Right cardiac atrium (tissue), 5 donors: Measurements from ENCODE around the gene SIX3. TPM values are rescaled to one million over a fixed set of nuclear protein-coding genes. Genes with fewer than 3 reads are reported as not detected.

Experiments used
- ATAC-seq, 2 donors: fragments of 200-7000 bp; cut with Tn5 transposase; one replicate each; pipeline versions ENCODE4 v1.8.0 to v1.9.1; 2020; ENCODE audit warnings: moderate library complexity in 2 of 2, mild to moderate bottlenecking in 1 of 2
- DNase-seq, 3 donors: peaks; one replicate each; pipeline ENCODE4 v3.0.0-alpha.2; 2020
- H3K27ac ChIP-seq: one replicate; pipeline ENCODE4 v1.5.1; 2013; ENCODE audit warnings: mild to moderate bottlenecking, low read length, control low read depth, moderate library complexity
- H3K27me3 ChIP-seq: one replicate; pipeline ENCODE4 v1.6.1; 2013; ENCODE audit not compliant: control insufficient read depth, insufficient read depth
- H3K4me1 ChIP-seq: one replicate; pipeline ENCODE4 v1.6.1; 2013; ENCODE audit warnings: low read length; ENCODE audit not compliant: control insufficient read depth, insufficient read depth
- H3K4me3 ChIP-seq: one replicate; pipeline ENCODE4 v1.5.1; 2013; ENCODE audit warnings: low read length, control low read depth
- H3K9me3 ChIP-seq: one replicate; pipeline ENCODE4 v1.6.1; 2013; ENCODE audit warnings: low read length; ENCODE audit not compliant: control insufficient read depth
- WGBS: extraction: QIAGEN DNeasy Blood & Tissue Kit; methylation state at CpG from one replicate; pipeline ENCODE4 v1.1.7; 2013; 5-methylcytosine and 5-hydroxymethylcytosine counted together
- intact Hi-C, 4 donors: fragments of 100-400 bp; cut with DNase I; formaldehyde crosslinking; loops; one replicate each; pipeline versions ENCODE4 v1.11.0 to v1.14.0; 2022 to 2023
- long read RNA-seq, 4 donors: library from polyadenylated mRNA; unstranded; transcript quantifications; one replicate each; pipeline ENCODE4 v2.0.0, GENCODE V29; 2020 to 2021
- polyA plus RNA-seq: library from polyadenylated mRNA; stranded (reverse); fragments of 200-250 nt; gene quantifications from one replicate; pipeline ENCODE4 v1.2.3, GENCODE V29; 2013
- total RNA-seq, 4 donors: library from RNA; stranded (reverse); fragmentation: NEBNext Ultra II Directional; extraction: Animal tissue kit (Norgen Biotek cat#: 25700); gene quantifications; one replicate each; pipeline ENCODE4 v1.2.1, GENCODE V29; 2021
- donor health status: healthy with polysubstance abuse.
- donor health status: DM: no; HTN: yes; CAD: no.
- donor health status: DM: no; HTN: no; CAD: no.
- donor health status: DM: no; HTN: yes; CAD: no; lungs with severe emphysema.
- donor health status: DM: yes; HTN: yes; CAD: no.

Gene SIX3
- total RNA-seq = not detected
- not detected for polyA plus RNA-seq
- long read RNA-seq, donor 1 = 0 reads
- long read RNA-seq, donor 2 = 0 reads
- long read RNA-seq, donor 3 = 0 reads
- long read RNA-seq, donor 4 = 0 reads

DNA sequence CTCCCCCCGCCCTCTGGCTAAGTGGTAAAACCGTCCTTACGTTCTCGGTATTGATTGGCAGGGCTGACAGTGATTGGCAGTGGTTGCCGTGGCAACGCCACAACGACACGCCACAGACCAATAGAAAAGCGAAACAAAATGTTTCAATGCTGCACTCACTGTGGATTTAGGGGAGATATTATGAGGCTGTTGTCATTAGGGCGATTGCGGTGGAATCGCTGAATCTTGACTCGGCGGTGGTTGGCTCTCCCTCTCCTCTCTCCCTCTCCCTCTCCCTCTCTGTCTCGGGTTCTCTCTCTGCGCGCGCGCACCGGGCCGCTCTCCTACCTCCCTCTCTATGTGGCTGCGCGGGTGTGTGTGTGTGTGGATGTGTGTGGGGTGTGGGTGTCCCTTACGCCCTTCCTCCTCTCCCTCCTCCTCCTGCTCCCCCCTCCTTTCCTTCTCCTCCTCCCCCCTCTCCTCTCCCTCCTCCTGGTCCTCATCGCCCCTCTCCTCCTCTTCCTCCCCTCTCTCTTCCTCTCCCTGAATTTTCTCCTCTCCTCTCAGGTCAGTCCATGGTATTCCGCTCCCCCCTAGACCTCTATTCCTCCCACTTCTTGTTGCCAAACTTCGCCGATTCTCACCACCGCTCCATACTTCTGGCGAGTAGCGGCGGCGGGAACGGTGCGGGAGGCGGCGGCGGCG is at the start of gene SIX3:
Gene SIX3, plus strand, starts transcription at position 152 of the 684 bp plus-strand sequence. Its CDS starts 403 bp downstream, at position 555.
- intact Hi-C loops = no loop called here
- H3K9me3 ChIP-seq = no peaks in the 10 kb centered on the region
- WGBS = 1% methylated on average over 39 of the region's 39 CpGs
- H3K27ac ChIP-seq = no peak within 1 kb of the TSS
- DNase-seq (peak in 1 of 3 donors; percentile 37), ATAC-seq (peak in 1 of 2 donors; percentile 46)
- H3K4me1 ChIP-seq = no peaks in the 10 kb centered on the region
- peak within 1 kb of the TSS; percentile 50 for H3K4me3 ChIP-seq
- no peaks in the 10 kb centered on the region for H3K27me3 ChIP-seq

DNA sequence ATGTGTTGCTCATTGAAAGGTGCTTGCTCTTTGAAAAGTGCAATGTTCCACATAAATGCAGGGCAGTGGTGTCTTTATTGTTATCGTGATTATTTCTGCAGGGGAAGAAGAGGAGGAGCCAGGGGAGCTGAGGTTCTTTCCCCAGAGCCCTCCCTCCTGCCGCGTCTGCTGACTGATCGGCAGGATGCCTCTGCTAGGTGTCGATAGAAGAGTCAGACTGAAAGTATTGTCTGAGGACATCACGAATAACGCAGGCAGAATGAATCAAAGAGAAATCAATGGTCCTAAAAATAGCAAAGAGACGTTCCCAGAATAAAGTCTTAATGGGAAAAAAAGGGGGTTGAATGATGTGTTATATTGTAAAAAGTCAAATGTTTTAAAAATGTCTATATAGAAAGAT is 47.4 kb upstream of the SIX3 start:
- H3K9me3 ChIP-seq = peaks cover 5% of the 10 kb centered on the region
- no peak for ATAC-seq
- H3K4me3 ChIP-seq = no peak overlapping the region
- no peak for DNase-seq
- WGBS = 37% methylated on average over 8 of the region's 8 CpGs
- H3K4me1 ChIP-seq = no peaks in the 10 kb centered on the region
- peaks cover 2% of the 10 kb centered on the region for H3K27me3 ChIP-seq
- intact Hi-C loops = no loop called here
- no peak overlapping the region for H3K27ac ChIP-seq

DNA sequence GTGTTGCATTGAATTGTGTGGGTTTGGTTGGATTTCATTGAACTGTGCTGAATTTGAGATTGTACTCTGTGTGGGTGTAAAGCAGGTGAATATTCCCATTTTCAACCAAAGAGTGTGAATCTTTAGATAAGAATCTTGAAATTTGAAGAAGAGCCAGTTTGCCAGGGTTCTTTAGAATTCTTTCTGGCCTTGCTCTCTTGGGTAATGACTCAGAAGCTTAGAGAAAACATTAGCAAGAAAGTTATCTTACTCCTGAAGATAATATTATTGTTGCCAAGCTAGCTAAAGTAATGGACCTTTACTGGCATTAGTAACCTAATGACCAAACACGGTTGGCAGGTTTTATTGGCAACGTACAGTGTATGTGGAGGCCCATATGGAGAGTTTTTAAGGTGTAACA is 46.4 kb upstream of the SIX3 start:
- intact Hi-C loops = no loop called here
- no peak for DNase-seq
- Histone ChIP-seq H3K4me3 (no peak overlapping the region), H3K9me3 (peaks cover 5% of the 10 kb centered on the region), H3K4me1 (no peaks in the 10 kb centered on the region), H3K27me3 (peaks cover under 1% of the 10 kb centered on the region), H3K27ac (no peak overlapping the region)
- WGBS = 65% methylated on average over 2 of the region's 2 CpGs
- ATAC-seq = no peak

DNA sequence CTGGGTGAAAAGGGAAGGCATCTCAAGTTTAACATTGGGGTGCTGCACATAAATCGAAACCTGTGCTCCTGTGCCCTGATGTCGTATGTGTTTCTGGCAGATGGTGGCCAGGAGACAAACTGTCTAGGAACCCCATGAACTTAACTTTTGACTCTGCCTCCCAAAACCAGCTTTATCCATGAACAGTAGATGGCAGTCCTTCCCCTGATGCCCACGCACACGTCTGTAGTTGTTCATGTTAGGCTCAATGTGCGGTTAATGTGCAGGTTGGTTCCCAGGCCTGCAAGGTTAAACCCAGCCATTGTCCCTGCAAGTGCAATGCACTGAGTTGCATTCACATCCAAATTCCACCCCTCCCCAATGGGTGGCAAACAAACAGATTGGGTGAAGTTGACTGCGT is 44.1 kb upstream of the SIX3 start:
- no peaks in the 10 kb centered on the region for H3K9me3 ChIP-seq
- no peaks in the 10 kb centered on the region for H3K4me1 ChIP-seq
- ATAC-seq (no peak), DNase-seq (no peak)
- 73% methylated on average over 6 of the region's 6 CpGs for WGBS
- no peaks in the 10 kb centered on the region for H3K27me3 ChIP-seq
- H3K4me3 ChIP-seq = no peak overlapping the region
- intact Hi-C loops = no loop called here
- H3K27ac ChIP-seq = no peak overlapping the region

DNA sequence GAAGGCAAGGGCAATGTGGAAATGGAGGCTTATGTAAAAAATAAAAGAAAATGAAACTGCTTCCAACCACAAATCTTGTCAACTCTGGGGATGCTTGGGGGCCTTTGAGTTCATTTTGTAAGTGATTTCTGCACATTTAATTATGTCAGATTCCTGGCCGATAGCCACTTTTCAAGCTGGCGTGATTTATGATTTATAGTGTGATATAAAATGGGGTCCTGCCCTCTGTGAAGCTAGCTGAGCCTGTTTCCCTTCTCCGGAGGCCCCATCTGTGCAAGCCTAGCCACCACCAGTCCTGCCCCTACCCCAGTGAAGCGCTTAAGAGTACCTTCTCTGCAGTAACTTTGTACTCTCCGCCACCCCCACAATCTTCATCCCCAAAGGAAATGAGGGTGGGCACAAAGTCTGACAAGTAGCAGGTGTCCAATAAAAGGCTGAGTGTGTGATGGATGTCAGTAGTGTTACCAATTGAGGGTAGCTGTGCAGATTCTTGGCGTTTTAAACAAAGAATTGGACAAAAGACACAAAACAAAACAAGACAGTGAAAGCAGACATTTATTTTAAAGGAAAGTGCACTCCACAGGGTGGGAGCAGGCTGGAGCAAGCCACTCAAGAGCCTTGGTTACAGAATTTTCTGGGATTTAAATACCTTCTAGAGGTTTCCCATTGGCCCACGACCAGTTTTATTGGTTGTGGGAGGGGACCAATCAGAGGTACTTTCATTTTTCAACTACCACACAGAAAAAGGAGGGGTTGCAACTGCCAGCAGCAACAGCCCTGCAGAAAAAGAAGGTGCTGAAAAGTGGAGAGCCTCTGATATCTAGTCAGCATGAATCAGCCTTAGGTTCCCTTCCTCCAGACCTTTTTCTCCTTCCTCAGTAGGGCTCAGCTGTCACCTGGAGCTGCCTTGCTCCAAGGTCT is 39.0 kb upstream of the SIX3 start:
- Histone ChIP-seq H3K27ac (no peak overlapping the region), H3K4me1 (no peaks in the 10 kb centered on the region), H3K27me3 (peaks cover 3% of the 10 kb centered on the region), H3K9me3 (no peaks in the 10 kb centered on the region), H3K4me3 (no peak overlapping the region)
- no peak for ATAC-seq
- intact Hi-C loops = no loop called here
- no peak for DNase-seq
- WGBS = 75% methylated on average over 7 of the region's 7 CpGs

DNA sequence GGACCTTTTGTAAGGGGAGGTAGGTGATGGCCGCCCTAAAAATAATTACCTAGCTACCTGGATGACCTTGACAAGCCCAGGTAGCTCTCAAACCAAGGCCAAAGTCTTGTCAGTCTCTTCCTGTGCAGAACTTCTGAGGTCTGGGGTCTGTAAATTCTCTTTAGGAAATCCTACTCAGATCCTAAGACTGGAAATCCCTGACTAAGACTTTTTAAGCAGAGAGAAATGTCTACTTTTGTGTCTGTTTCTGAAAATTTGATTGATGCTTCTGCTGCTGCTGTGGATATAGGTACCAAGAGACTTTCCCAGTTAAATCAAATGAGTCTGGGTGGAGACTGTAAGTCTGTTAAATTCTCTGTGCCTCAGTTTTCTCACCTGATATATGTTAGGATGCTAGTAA is 36.9 kb upstream of the SIX3 start:
- DNase-seq = no peak
- no peaks in the 10 kb centered on the region for H3K9me3 ChIP-seq
- intact Hi-C loops = no loop called here
- no peaks in the 10 kb centered on the region for H3K4me1 ChIP-seq
- WGBS = 76% methylated on average over 1 of the region's 1 CpG
- no peak overlapping the region for H3K4me3 ChIP-seq
- no peak overlapping the region for H3K27ac ChIP-seq
- ATAC-seq = no peak
- H3K27me3 ChIP-seq = peaks cover 3% of the 10 kb centered on the region

DNA sequence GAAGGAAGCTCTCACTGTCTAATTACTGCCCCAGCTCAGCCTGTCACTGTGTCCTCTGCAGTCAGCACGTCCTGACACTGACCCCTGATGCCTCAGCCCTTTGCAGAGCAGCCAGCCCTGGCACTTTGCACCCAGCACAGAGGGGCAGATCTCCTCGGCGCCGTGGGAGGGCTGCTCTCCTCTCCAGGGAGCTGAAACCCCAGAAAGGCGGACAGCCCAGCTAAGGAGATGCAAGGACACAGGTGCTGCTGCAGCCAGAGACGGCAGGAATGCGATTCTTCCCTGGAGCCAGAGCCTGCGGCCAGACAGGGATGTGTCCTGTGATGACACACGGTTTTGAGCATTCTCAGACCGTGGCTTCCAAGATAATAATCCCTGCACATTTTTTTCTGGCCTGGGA is 34.5 kb upstream of the SIX3 start:
- H3K4me3 ChIP-seq = no peak overlapping the region
- no peak for ATAC-seq
- no peak for DNase-seq
- H3K9me3 ChIP-seq = no peaks in the 10 kb centered on the region
- no peak overlapping the region for H3K27ac ChIP-seq
- H3K27me3 ChIP-seq = peaks cover 3% of the 10 kb centered on the region
- WGBS = 28% methylated on average over 10 of the region's 10 CpGs
- H3K4me1 ChIP-seq = no peaks in the 10 kb centered on the region
- intact Hi-C loops = no loop called here

DNA sequence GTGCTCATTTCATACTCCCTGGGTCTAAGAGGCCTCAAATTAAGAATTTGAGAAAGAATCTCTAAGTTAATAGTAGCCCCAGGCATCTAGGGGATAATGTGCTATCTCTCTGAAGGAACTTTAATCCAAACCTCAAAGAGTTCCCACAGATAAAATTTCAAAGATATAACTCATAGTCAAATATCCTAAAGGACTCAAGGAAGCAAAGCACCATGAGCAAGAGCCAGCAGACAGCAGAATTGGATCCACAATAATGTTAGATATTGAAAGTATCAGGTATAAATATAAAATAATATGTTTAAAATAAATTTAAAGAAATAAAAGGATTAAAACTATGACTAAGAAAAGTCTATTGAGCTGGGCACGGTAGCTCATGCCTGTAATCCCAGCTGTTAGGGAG is 31.7 kb upstream of the SIX3 start:
- Histone ChIP-seq H3K4me3 (no peak overlapping the region), H3K9me3 (no peaks in the 10 kb centered on the region), H3K27ac (no peak overlapping the region), H3K27me3 (peaks cover 1% of the 10 kb centered on the region), H3K4me1 (no peaks in the 10 kb centered on the region)
- ATAC-seq (no peak), DNase-seq (no peak)
- 89% methylated on average over 1 of the region's 1 CpG for WGBS
- intact Hi-C loops = no loop called here

DNA sequence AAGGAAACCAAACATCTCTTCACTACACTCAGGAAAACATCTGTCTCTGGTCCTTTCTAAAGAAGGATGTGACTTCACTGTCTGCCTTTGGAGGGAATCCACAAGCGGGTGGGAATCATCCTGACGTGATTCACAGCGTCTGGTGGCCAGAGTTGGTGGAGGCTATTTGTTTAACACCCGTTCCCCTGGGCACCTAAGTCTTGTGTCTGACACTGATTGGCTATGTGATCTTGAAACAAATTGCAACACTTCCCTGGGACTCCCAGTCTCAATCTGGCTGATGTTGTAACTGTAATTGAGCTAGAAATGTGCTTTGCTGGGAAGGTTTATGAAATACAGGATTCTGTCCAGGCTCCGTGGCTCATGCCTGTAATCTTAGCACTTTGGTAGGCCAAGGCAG is 28.8 kb upstream of the SIX3 start:
- intact Hi-C loops = no loop called here
- Histone ChIP-seq H3K27ac (no peak overlapping the region), H3K9me3 (no peaks in the 10 kb centered on the region), H3K4me3 (no peak overlapping the region), H3K4me1 (no peaks in the 10 kb centered on the region), H3K27me3 (peaks cover 2% of the 10 kb centered on the region)
- 46% methylated on average over 5 of the region's 5 CpGs for WGBS
- ATAC-seq = peak in 1 of 2 donors; percentile 23
- DNase-seq = peak in 1 of 3 donors; percentile 36

DNA sequence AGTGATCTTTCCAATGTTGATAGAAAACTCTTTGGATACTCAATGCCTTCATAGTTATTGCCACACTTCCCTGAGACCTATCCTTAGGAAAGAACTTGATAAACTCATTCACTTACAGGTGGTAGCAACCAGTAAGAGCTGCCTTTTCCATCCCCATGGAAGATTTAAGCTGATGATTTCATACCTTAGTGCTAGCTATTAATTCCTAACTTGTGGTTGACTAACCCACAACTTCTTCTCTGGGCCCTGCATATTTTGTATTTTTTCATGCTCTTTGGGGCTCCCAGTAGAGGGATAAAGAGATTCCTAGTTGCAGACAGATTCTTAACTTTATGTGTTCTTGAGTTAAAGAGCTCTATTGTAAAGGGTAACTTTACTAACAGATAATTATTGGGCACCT is 25.2 kb upstream of the SIX3 start:
- H3K4me3 ChIP-seq = no peak overlapping the region
- ATAC-seq = no peak
- no peaks in the 10 kb centered on the region for H3K4me1 ChIP-seq
- H3K27me3 ChIP-seq = peaks cover 2% of the 10 kb centered on the region
- H3K9me3 ChIP-seq = no peaks in the 10 kb centered on the region
- intact Hi-C loops = no loop called here
- no peak overlapping the region for H3K27ac ChIP-seq
- no peak for DNase-seq

DNA sequence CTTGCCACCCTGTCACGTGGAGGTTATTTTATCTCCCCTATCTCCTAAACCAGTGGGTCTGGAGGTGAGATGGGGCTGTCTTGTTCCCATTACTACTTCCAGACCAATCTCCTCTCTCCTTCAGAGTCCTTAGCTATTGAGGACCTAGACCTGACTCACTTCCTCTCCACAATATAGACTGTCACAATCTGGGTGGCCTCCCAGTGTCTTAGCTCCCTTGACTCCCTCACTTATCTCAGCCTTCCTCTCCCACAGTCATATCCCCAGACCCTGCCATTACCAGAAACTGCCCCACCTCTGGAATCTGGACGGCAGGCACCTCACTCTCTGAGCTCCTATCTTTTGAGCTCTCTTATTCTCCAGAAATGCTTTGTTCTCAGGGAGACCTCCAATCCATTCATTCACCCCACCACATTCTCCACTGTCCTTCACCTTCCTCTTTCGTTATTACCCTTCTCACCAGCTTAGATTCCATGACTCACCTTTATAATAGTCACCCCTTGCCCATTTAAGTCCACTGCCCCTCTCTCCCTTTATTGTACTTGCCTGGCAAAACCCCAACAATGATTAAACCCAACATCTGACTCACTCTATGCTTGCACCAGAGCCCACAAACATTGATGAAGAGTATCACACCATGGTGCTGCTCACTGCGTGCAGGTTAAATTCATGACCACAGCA is 23.3 kb upstream of the SIX3 start:
- H3K27me3 ChIP-seq = peaks cover 6% of the 10 kb centered on the region
- no peak overlapping the region for H3K4me3 ChIP-seq
- no peak for ATAC-seq
- H3K4me1 ChIP-seq = no peaks in the 10 kb centered on the region
- H3K9me3 ChIP-seq = no peaks in the 10 kb centered on the region
- no peak for DNase-seq
- intact Hi-C loops = no loop called here
- 63% methylated on average over 4 of the region's 4 CpGs for WGBS
- no peak overlapping the region for H3K27ac ChIP-seq
